ENCODE results near the gene SPDYE2. TPM values are rescaled to one million over a fixed set of nuclear protein-coding genes. Genes with fewer than 3 reads are reported as not detected.
"Not testable (repeated sequence)": the region's sequence is repeated elsewhere in the genome, so short reads cannot be mapped to it uniquely, and the experiment has no call there.

SPDYE2 gene
- total RNA-seq, result not detected in 2 replicates
- long read RNA-seq, partial matches to known transcripts, result 0 of 1 reads
- long read RNA-seq, other reads (novel, unspliced or antisense), result 1 of 1 reads

- not testable (repeated sequence) for H3K4me1 Mint-ChIP-seq (ENCODE audit: low read depth); DNase-seq (ENCODE audit: low spot score, unreplicated experiment); H3K27ac Mint-ChIP-seq; H3K36me3 Mint-ChIP-seq (ENCODE audit: insufficient read depth); H3K9me3 Mint-ChIP-seq (ENCODE audit: low read depth); H3K27me3 Mint-ChIP-seq; H3K4me3 Mint-ChIP-seq (ENCODE audit: low read depth)
Observed at GRCh38 chr7:102550808-102551422, at the start of gene SPDYE2. TSS of gene SPDYE2 (plus strand) at chr7:102551226. CDS start at chr7:102553256, 2,030 bp downstream.

DNA sequence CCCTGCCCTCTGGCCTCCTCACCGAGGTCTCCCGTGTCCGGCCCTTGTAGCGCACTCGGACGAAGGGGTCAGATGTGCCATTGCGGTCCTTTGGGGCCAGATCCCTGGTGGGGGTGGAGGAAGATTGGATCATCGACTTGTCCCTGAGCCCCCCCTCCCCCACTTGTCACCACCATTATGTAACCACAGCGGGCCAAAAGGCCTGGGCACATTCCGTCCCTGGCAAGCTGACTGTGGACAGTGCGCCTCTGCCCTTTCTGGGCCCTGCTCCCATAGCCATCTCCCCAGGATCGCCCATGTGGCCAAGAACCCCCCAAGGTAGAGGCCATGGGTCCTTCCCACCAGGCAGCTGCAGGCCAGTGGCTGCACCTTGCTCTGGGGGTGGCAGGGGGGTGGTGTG is 47.9 kb upstream of the SPDYE2 start:
- not testable (repeated sequence) for H3K4me1 Mint-ChIP-seq (ENCODE audit: low read depth); H3K9me3 Mint-ChIP-seq (ENCODE audit: low read depth); H3K4me3 Mint-ChIP-seq (ENCODE audit: low read depth); H3K27ac Mint-ChIP-seq; H3K36me3 Mint-ChIP-seq (ENCODE audit: insufficient read depth); H3K27me3 Mint-ChIP-seq; DNase-seq (ENCODE audit: low spot score, unreplicated experiment)

DNA sequence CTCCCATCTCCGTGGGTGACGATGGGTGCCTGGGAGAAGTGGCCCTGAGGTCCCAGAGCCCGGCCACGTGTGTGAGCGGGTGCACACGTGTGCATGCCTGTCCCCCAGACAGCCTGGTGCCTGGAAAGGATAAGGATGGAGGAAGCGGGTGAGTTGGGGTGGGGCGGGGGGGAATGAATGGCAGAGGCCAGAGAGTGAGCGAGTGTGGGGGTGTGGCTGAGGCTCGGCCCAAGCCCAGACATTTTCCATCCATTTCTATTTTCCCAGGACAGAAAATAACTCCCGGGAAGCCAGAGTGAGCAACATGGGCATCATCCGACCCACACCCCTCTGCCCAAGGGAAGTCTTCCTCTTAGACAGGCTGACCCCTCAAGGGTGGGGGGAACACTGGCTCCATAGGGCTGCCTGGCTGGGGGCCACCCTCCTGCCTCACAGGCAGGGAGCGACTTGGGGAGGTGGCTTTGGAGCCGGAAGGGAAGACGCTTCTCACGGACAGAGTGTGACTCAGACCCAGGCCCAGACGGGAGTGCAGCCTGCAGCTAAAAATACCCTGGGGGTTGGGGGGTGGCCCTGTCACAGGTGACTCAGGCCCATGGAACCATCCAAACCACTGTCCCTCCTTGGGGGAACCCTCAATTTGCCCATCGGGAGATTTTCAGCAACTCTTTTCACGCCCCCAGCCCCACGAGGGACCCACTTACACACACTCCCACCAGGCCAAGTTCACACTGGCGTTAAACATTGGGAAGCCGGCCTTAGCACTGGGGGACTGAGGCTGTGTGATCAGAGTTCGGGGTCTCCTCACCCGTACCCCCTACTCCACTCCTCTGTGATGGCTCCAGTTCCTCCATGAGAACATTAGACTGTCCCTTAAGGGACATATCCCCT is 45.5 kb upstream of the SPDYE2 start:
- H3K9me3 Mint-ChIP-seq (ENCODE audit: low read depth); DNase-seq (ENCODE audit: low spot score, unreplicated experiment); H3K4me3 Mint-ChIP-seq (ENCODE audit: low read depth); H3K27ac Mint-ChIP-seq; H3K36me3 Mint-ChIP-seq (ENCODE audit: insufficient read depth); H3K27me3 Mint-ChIP-seq; H3K4me1 Mint-ChIP-seq (ENCODE audit: low read depth): not testable (repeated sequence)

GRCh38 chr7:102507410-102508088 is 43.5 kb upstream of the SPDYE2 start:
- H3K27me3 Mint-ChIP-seq; H3K4me1 Mint-ChIP-seq (ENCODE audit: low read depth); H3K9me3 Mint-ChIP-seq (ENCODE audit: low read depth); DNase-seq (ENCODE audit: low spot score, unreplicated experiment); H3K4me3 Mint-ChIP-seq (ENCODE audit: low read depth); H3K27ac Mint-ChIP-seq; H3K36me3 Mint-ChIP-seq (ENCODE audit: insufficient read depth): not testable (repeated sequence)

DNA sequence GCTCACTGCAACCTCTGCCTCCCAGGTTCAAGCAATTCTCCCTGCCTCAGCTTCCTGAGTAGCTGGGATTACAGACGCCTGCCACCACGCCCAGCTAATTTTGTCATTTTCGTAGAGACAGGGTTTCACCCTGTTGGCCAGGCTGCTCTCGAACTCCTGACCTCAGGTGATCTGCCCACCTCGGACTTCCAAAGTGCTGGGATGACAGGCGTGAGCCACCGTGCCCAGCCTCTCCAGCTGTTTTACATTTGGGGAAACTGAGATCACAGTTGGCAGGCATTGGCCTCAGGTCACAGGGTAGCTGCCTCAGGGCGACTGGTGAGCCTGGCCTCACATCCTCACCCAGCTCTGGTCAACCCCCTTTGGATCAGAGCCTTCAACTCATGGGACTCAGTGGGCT is 40.5 kb upstream of the SPDYE2 start:
- not testable (repeated sequence) for H3K9me3 Mint-ChIP-seq (ENCODE audit: low read depth); H3K4me1 Mint-ChIP-seq (ENCODE audit: low read depth); DNase-seq (ENCODE audit: low spot score, unreplicated experiment); H3K27me3 Mint-ChIP-seq; H3K27ac Mint-ChIP-seq; H3K4me3 Mint-ChIP-seq (ENCODE audit: low read depth); H3K36me3 Mint-ChIP-seq (ENCODE audit: insufficient read depth)

GRCh38 chr7:102511860-102512522 is 39.0 kb upstream of the SPDYE2 start:
- not testable (repeated sequence) for H3K27ac Mint-ChIP-seq; H3K27me3 Mint-ChIP-seq; H3K9me3 Mint-ChIP-seq (ENCODE audit: low read depth); H3K4me1 Mint-ChIP-seq (ENCODE audit: low read depth); H3K36me3 Mint-ChIP-seq (ENCODE audit: insufficient read depth); H3K4me3 Mint-ChIP-seq (ENCODE audit: low read depth); DNase-seq (ENCODE audit: low spot score, unreplicated experiment)

GRCh38 chr7:102512642-102513221 is 38.3 kb upstream of the SPDYE2 start:
- H3K4me1 Mint-ChIP-seq (ENCODE audit: low read depth); H3K4me3 Mint-ChIP-seq (ENCODE audit: low read depth); H3K27ac Mint-ChIP-seq; H3K9me3 Mint-ChIP-seq (ENCODE audit: low read depth); H3K36me3 Mint-ChIP-seq (ENCODE audit: insufficient read depth); H3K27me3 Mint-ChIP-seq: not testable (repeated sequence)
- peak; percentile 6 for DNase-seq (ENCODE audit: low spot score, unreplicated experiment)

- not testable (repeated sequence) for DNase-seq (ENCODE audit: low spot score, unreplicated experiment); H3K9me3 Mint-ChIP-seq (ENCODE audit: low read depth); H3K27ac Mint-ChIP-seq; H3K4me1 Mint-ChIP-seq (ENCODE audit: low read depth); H3K27me3 Mint-ChIP-seq; H3K4me3 Mint-ChIP-seq (ENCODE audit: low read depth); H3K36me3 Mint-ChIP-seq (ENCODE audit: insufficient read depth)
Observed at GRCh38 chr7:102514881-102515721, 35.9 kb upstream of the SPDYE2 start.

DNA sequence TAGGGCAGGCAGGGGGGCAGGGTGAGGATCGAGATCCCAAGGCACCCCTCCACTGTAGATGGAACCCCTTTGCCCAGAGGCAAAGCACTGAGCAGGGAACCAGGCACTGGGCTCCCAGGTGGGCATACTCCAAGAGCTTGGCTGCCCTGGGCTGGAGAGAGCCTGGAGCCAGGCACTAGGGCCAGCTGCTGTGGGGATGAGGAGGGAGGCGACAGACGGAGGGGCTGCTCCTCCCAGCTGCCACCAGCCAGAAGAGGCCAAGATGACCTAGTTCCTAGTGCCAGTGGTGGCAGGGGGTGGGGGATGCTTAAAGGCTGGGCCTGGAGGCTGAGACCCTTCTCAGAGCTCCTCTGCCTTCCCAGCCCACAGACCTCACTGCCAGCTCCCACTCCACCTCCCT is 35.1 kb upstream of the SPDYE2 start:
- DNase-seq (ENCODE audit: low spot score, unreplicated experiment); H3K4me3 Mint-ChIP-seq (ENCODE audit: low read depth); H3K27me3 Mint-ChIP-seq; H3K27ac Mint-ChIP-seq; H3K9me3 Mint-ChIP-seq (ENCODE audit: low read depth); H3K4me1 Mint-ChIP-seq (ENCODE audit: low read depth); H3K36me3 Mint-ChIP-seq (ENCODE audit: insufficient read depth): not testable (repeated sequence)

DNA sequence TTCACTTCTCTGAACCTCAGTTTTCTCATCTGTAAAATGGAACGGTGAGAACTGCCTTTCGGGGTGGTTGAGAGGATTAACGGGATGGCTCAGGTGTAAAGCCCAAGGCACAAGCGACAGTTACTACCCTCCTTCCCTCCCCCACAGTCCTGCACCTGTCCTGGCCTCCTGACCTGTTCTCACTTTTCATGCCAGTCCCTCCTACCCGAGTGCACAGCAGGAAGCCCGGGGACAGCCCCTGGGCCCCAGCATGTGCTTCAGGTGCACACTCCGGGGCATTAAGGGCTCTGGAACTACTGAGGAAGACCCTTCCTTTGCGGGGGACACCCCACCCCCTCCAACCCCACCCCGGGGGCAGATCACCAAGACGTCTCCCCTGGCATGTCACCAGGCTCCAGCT is 34.1 kb upstream of the SPDYE2 start:
- H3K36me3 Mint-ChIP-seq (ENCODE audit: insufficient read depth); H3K4me1 Mint-ChIP-seq (ENCODE audit: low read depth); H3K27me3 Mint-ChIP-seq; DNase-seq (ENCODE audit: low spot score, unreplicated experiment); H3K27ac Mint-ChIP-seq; H3K9me3 Mint-ChIP-seq (ENCODE audit: low read depth); H3K4me3 Mint-ChIP-seq (ENCODE audit: low read depth): not testable (repeated sequence)

DNA sequence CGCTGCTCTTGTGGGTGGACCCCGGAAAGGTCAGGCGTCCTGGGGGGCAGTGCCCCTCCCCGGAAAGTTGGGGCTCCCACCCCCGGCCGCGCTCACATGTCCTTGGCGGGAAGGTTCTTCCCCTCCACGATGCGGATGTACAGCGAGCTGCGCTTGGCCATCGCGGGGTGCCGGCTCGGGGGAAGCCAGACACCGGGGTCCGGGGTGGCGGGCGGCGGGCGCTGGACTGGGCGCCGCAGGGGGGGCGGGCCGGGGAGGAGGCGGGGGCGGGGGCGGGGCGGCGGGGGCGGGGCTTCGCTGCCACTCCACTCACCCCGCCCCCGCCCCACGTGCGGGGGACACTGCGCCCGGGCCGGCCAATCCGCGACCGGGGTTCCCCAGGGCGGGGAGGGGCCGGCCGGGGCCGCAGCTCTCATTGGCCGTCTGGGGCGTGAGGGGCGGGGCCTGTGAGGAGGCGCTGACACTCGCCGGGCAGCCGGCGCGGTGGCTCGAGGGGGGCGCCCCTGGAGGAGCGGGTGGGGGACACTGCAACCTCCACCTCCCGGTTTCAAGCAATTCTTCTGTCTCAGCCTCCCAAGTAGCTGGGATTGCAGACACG is 33.4 kb upstream of the SPDYE2 start, which contains the start of gene RASA4B:
Gene RASA4B, minus strand, starts transcription at position 228 of the 598 bp plus-strand sequence. Its CDS starts 67 bp downstream, at position 161.
- H3K4me3 Mint-ChIP-seq (ENCODE audit: low read depth), result peak within 1 kb of the TSS; percentile 33
- not testable (repeated sequence) for H3K9me3 Mint-ChIP-seq (ENCODE audit: low read depth); H3K27ac Mint-ChIP-seq; H3K27me3 Mint-ChIP-seq; DNase-seq (ENCODE audit: low spot score, unreplicated experiment); H3K4me1 Mint-ChIP-seq (ENCODE audit: low read depth); H3K36me3 Mint-ChIP-seq (ENCODE audit: insufficient read depth)
